Mesenchymal stem cell (in vitro differentiated cells and primary cell): ENCODE results near the gene KRT5.
"Not testable (repeated sequence)": the region's sequence is repeated elsewhere in the genome, so short reads cannot be mapped to it uniquely, and the experiment has no call there.

ENCODE experiments used
- DNase-seq: peaks from one replicate; pipeline ENCODE4 v3.0.0-alpha.2; 2013
- H2AFZ ChIP-seq: one replicate; pipeline ENCODE4 v1.6.1; 2013; ENCODE audit warnings: low read depth, mild to moderate bottlenecking, control low read depth, inconsistent platforms, low read length, moderate library complexity
- H2AK5ac ChIP-seq: 2 replicates; pipeline ENCODE4 v1.6.1; 2013; ENCODE audit warnings: low read length, moderate library complexity, mild to moderate bottlenecking, inconsistent platforms; ENCODE audit not compliant: severe bottlenecking
- H2BK120ac ChIP-seq: one replicate; pipeline ENCODE4 v1.6.1; 2013; ENCODE audit warnings: low read depth, mild to moderate bottlenecking, inconsistent platforms, low read length, moderate library complexity
- H2BK12ac ChIP-seq, 2 experiments: one replicate each; pipeline ENCODE4 v1.6.1; 2013; ENCODE audit warnings: inconsistent platforms in 2 of 2, low read length in 2 of 2, mild to moderate bottlenecking in 2 of 2, moderate library complexity in 2 of 2, control low read depth in 1 of 2
- H2BK15ac ChIP-seq: one replicate; pipeline ENCODE4 v1.6.1; 2013; ENCODE audit warnings: mild to moderate bottlenecking, low read depth, inconsistent platforms; ENCODE audit not compliant: poor library complexity, severe bottlenecking
- H2BK5ac ChIP-seq: 2 replicates; pipeline ENCODE4 v1.6.1; 2013; ENCODE audit warnings: low read depth, mild to moderate bottlenecking, low read length, control low read depth, inconsistent platforms; ENCODE audit not compliant: poor library complexity, severe bottlenecking
- H3K14ac ChIP-seq, 2 experiments: one replicate each; pipeline ENCODE4 v1.6.1; 2013; ENCODE audit warnings: inconsistent platforms in 2 of 2, low read length in 2 of 2, control low read depth in 1 of 2, mild to moderate bottlenecking in 1 of 2, moderate library complexity in 1 of 2
- H3K18ac ChIP-seq, 2 experiments: one replicate each; pipeline ENCODE4 v1.6.1; 2013; ENCODE audit warnings: inconsistent platforms in 2 of 2, low read length in 2 of 2, control low read depth in 1 of 2, low read depth in 1 of 2, mild to moderate bottlenecking in 1 of 2
- H3K23ac ChIP-seq, 2 experiments: one replicate each; pipeline ENCODE4 v1.6.1; 2013; ENCODE audit warnings: inconsistent platforms in 2 of 2, low read length in 2 of 2, mild to moderate bottlenecking in 2 of 2, moderate library complexity in 2 of 2, control low read depth in 1 of 2
- H3K27ac ChIP-seq: 2 replicates; pipeline ENCODE4 v1.5.1; 2013; ENCODE audit warnings: mild to moderate bottlenecking, moderate library complexity, low read length, control low read depth, inconsistent platforms; ENCODE audit not compliant: poor library complexity, severe bottlenecking
- H3K27me3 ChIP-seq, 2 experiments: 2 replicates each; pipeline versions ENCODE4 v1.6.1 to v1.7.0; 2013; ENCODE audit warnings: low read length in 2 of 2, mild to moderate bottlenecking in 2 of 2, moderate library complexity in 2 of 2, control low read depth in 1 of 2, inconsistent platforms in 1 of 2; ENCODE audit not compliant: control insufficient read depth in 1 of 2, insufficient read depth in 1 of 2
- H3K36me3 ChIP-seq, 2 experiments: 2 replicates each; pipeline versions ENCODE4 v1.6.1 to v1.7.0; 2013; ENCODE audit warnings: low read length in 2 of 2, control low read depth in 1 of 2, inconsistent platforms in 1 of 2, low read depth in 1 of 2, mild to moderate bottlenecking in 1 of 2; ENCODE audit not compliant: insufficient read depth in 2 of 2, control insufficient read depth in 1 of 2
- H3K4ac ChIP-seq, 2 experiments: one replicate each; pipeline ENCODE4 v1.6.1; 2013; ENCODE audit warnings: inconsistent platforms in 2 of 2, low read length in 2 of 2, mild to moderate bottlenecking in 2 of 2, moderate library complexity in 2 of 2, control low read depth in 1 of 2, low read depth in 1 of 2
- H3K4me1 ChIP-seq: 2 replicates; pipeline ENCODE4 v1.6.1; 2013; ENCODE audit warnings: low read depth, low read length, control low read depth; ENCODE audit not compliant: control insufficient read depth, insufficient read depth
- H3K4me2 ChIP-seq: 2 replicates; pipeline ENCODE4 v1.6.1; 2013; ENCODE audit warnings: low read length, mild to moderate bottlenecking, inconsistent platforms; ENCODE audit not compliant: poor library complexity, severe bottlenecking
- H3K4me3 ChIP-seq, 2 experiments: 2 replicates each; pipeline versions ENCODE4 v1.5.1 to v1.7.0; 2013; ENCODE audit warnings: low read length in 2 of 2, mild to moderate bottlenecking in 2 of 2, control low read depth in 1 of 2, low read depth in 1 of 2; ENCODE audit not compliant: insufficient read depth in 1 of 2
- H3K79me1 ChIP-seq: replicated peaks from 2 replicates; pipeline ENCODE4 v1.6.1; 2013; ENCODE audit warnings: mild to moderate bottlenecking, control low read depth, low read length, inconsistent platforms; ENCODE audit not compliant: poor library complexity, severe bottlenecking
- H3K9ac ChIP-seq: 2 replicates; pipeline ENCODE4 v1.7.0; 2013; ENCODE audit warnings: mild to moderate bottlenecking, low read length, moderate library complexity
- H3K9me3 ChIP-seq: 2 replicates; pipeline ENCODE4 v1.7.0; 2013; ENCODE audit warnings: mild to moderate bottlenecking, low read length; ENCODE audit not compliant: control insufficient read depth
- H4K8ac ChIP-seq: one replicate; pipeline ENCODE4 v1.6.1; 2013; ENCODE audit warnings: inconsistent platforms, mild to moderate bottlenecking, low read length, moderate library complexity
- H4K91ac ChIP-seq: one replicate; pipeline ENCODE4 v1.6.1; 2013; ENCODE audit warnings: mild to moderate bottlenecking, low read length, inconsistent platforms
- WGBS: methylation state at CpG from one replicate; pipeline ENCODE4 v1.1.7; 2013; ENCODE audit warnings: mixed read lengths; 5-methylcytosine and 5-hydroxymethylcytosine counted together

Gene KRT5

GRCh38 chr12:52500574-52500973 is 19.6 kb downstream of the KRT5 start:
- H3K4ac ChIP-seq, result not testable (repeated sequence)

DNA sequence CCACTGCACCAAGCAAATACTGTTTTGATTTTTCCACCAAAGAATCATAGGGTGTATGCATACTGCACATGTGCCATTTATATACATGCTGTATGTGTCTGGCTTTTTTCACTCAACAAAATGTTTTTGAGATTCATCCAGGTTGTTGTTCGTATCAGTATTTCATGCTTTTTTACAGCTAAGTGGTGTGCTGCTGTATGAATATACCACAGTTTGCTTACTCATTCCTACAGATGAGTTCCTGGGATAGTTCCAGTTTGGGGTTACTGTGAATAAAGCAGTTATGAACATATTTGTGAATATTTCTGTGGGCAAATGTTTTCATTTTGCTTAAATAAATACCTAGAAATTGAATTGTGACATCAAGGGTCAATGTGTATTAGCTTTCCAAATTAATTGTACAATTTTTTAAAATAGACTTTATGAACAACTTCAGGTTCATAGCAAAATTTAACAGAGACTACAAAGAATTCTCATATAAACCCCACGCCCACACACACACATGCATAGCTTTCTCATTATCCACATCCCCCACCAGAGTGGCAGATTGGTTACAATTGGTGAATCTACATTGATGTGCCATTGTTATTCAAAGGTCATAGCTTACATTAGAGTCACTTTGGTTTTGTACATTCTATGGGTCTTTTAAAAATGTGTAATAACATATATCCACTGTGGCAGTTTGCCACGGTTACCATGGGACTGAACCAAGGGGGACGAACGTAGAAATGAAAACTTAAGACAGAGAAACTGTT is 20.2 kb downstream of the KRT5 start:
- no peak overlapping the region for H2AFZ ChIP-seq
- H3K23ac ChIP-seq, result no peak overlapping the region
- H3K4me2 ChIP-seq, result no peak overlapping the region
- H3K14ac ChIP-seq, result no peak overlapping the region
- H3K4me3 ChIP-seq, result no peak overlapping the region
- H4K8ac ChIP-seq, result no peak overlapping the region
- H2BK120ac ChIP-seq, result no peak overlapping the region
- no peaks in the 10 kb centered on the region for H3K36me3 ChIP-seq
- no peak overlapping the region for H3K9ac ChIP-seq
- no peak overlapping the region for H3K4ac ChIP-seq
- H2BK5ac ChIP-seq, result no peak overlapping the region
- H3K27me3 ChIP-seq, result peaks cover 5 to 26% of the 10 kb centered on the region in 2 experiments
- no peaks in the 10 kb centered on the region for H3K9me3 ChIP-seq
- 79% methylated on average over 5 of the region's 5 CpGs for WGBS
- H2BK15ac ChIP-seq, result no peak overlapping the region
- H3K18ac ChIP-seq, result no peak overlapping the region
- H3K4me1 ChIP-seq, result peaks cover 2% of the 10 kb centered on the region
- H2BK12ac ChIP-seq, result no peak overlapping the region
- no peaks in the 10 kb centered on the region for H3K79me1 ChIP-seq
- H3K27ac ChIP-seq, result no peak overlapping the region
- no peak overlapping the region for H2AK5ac ChIP-seq
- H4K91ac ChIP-seq, result no peak overlapping the region
- no peak for DNase-seq

More at GRCh38 chr12:52500574-52500973, 19.6 kb downstream of the KRT5 start:
- peaks cover 5 to 27% of the 10 kb centered on the region in 2 experiments for H3K27me3 ChIP-seq
- H3K4me3 ChIP-seq, H2BK12ac ChIP-seq, H3K9me3 ChIP-seq, H3K23ac ChIP-seq, H3K18ac ChIP-seq, H4K91ac ChIP-seq, H3K27ac ChIP-seq, H3K9ac ChIP-seq, H2AK5ac ChIP-seq, H2BK120ac ChIP-seq, H2BK15ac ChIP-seq, H3K4me2 ChIP-seq, H3K4me1 ChIP-seq, H2AFZ ChIP-seq, H3K14ac ChIP-seq, H2BK5ac ChIP-seq, DNase-seq, H3K79me1 ChIP-seq, H4K8ac ChIP-seq, H3K36me3 ChIP-seq: not testable (repeated sequence)
- 83% methylated on average over 6 of the region's 6 CpGs for WGBS

- no peak overlapping the region for H3K4me3 ChIP-seq
- no peak overlapping the region for H2BK120ac ChIP-seq
- no CpG with 5 or more reads among the region's 1 CpG for WGBS
These were observed 21.2 kb downstream of the KRT5 start for GRCh38 chr12:52498946-52499345.

DNA sequence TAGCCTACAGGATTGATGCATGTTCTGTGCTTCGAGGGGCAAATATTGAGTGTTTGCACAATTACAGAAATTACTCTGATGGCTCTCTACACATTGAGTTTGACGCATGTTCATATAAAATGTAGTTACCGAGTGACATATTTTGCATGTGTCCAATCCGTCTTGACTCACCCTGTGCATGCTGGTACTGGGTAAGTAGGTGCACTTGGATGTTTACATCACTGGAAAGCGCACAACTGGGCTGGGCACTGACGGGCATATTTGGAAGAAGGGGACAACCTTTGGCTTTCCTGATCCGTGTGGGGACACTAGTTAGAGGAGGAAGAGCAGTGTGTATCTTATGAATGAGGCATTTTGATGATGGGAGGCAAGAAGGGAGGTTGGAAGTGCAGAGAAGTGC is 22.2 kb downstream of the KRT5 start:
- Histone ChIP-seq H3K9ac (no peak overlapping the region), H3K4me3 (no peak overlapping the region), H3K27me3 (peaks cover 20 to 37% of the 10 kb centered on the region in 2 experiments), H3K27ac (no peak overlapping the region), H2BK5ac (no peak overlapping the region), H3K14ac (no peak overlapping the region), H3K79me1 (no peaks in the 10 kb centered on the region), H3K18ac (no peak overlapping the region), H3K9me3 (no peaks in the 10 kb centered on the region), H4K8ac (no peak overlapping the region), H2AFZ (no peak overlapping the region), H2BK12ac (no peak overlapping the region), H3K23ac (no peak overlapping the region), H4K91ac (no peak overlapping the region), H2AK5ac (no peak overlapping the region), H3K4me2 (no peak overlapping the region), H3K36me3 (no peaks in the 10 kb centered on the region), H2BK15ac (no peak overlapping the region), H3K4ac (no peak overlapping the region), H3K4me1 (peaks cover 2% of the 10 kb centered on the region), H2BK120ac (no peak overlapping the region)
- DNase-seq, result no peak
- WGBS, result 85% methylated on average over 7 of the region's 7 CpGs

More at GRCh38 chr12:52498946-52499345, 21.2 kb downstream of the KRT5 start:
- Histone ChIP-seq H3K9me3 (no peaks in the 10 kb centered on the region), H3K9ac (no peak overlapping the region), H3K14ac (no peak overlapping the region), H2BK12ac (no peak overlapping the region), H3K4me1 (peaks cover 2% of the 10 kb centered on the region), H2AFZ (no peak overlapping the region), H3K27ac (no peak overlapping the region), H4K91ac (no peak overlapping the region), H3K23ac (no peak overlapping the region), H2AK5ac (no peak overlapping the region), H2BK5ac (no peak overlapping the region), H3K4me2 (no peak overlapping the region), H3K27me3 (peaks cover 14 to 34% of the 10 kb centered on the region in 2 experiments), H3K4ac (no peak overlapping the region), H3K18ac (no peak overlapping the region), H3K36me3 (no peaks in the 10 kb centered on the region), H4K8ac (no peak overlapping the region), H3K79me1 (no peaks in the 10 kb centered on the region), H2BK15ac (no peak overlapping the region)
- no peak for DNase-seq
